GM20431 (cell line): Measurements from ENCODE around the gene ROCK2.

Experiments
- in situ Hi-C: fragments of 300-500 bp; cut with MseI, MboI; formaldehyde crosslinking; loops from one replicate; pipeline ENCODE4 v1.15.0; 2020; ENCODE audit warnings: low sequenced_read_pairs; ENCODE audit not compliant: unreplicated experiment

Gene ROCK2

GRCh38 chr2:11368059-11368572 lies 23.7 kb upstream of the ROCK2 start:
- in situ Hi-C loops: no loop called here

- in situ Hi-C loops: no loop called here
Observed at GRCh38 chr2:11367170-11367730, 22.8 kb upstream of the ROCK2 start.

DNA sequence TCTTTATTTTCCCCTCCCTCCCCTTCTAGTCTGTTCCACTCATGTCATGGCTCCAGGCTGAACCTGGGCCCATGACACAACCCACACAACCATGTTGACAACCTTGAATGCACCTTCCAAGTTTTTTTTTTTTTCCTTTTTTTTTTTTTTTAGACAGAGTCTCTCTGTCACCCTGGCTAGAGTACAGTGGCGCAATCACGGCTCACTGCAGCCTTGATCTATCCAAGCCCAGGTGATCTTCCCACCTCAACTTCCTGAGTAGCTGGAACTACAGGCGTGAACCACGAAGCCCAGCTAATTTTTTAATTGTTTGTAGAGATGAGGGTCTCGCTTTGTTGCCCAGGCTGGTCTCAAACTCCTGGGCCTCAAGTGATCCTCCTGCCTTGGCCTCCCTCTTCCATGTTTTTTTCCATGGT lies 21.9 kb upstream of the ROCK2 start:
- in situ Hi-C loops: no loop called here

- in situ Hi-C loops: no loop called here
Observed at GRCh38 chr2:11365096-11365879, 20.9 kb upstream of the ROCK2 start.

DNA sequence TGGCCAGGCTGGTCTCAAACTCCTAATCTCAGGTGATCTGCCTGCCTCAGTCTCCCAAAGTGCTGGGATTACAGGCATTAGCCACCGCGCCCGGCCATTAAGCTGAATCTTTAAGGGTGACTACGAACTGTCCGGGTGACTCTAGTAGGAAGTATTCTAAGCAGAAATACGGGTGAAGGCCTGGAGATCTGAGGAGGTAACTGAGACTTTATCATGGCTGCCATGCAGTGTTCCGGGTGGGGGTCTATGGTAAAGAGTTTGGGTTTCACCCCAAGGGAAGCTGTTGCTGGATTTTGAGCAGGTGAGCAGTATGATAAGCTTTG lies 20.1 kb upstream of the ROCK2 start:
- in situ Hi-C loops: no loop called here

GRCh38 chr2:11363868-11364564 lies 19.6 kb upstream of the ROCK2 start:
- in situ Hi-C loops: no loop called here

GRCh38 chr2:11359865-11360264 lies 15.4 kb upstream of the ROCK2 start:
- in situ Hi-C loops: no loop called here

GRCh38 chr2:11357428-11357972 lies 13.1 kb upstream of the ROCK2 start:
- in situ Hi-C loops: no loop called here

- in situ Hi-C loops: no loop called here
Observed at GRCh38 chr2:11356764-11357163, 12.3 kb upstream of the ROCK2 start.

GRCh38 chr2:11355194-11356053 lies 11.0 kb upstream of the ROCK2 start:
- in situ Hi-C loops: no loop called here

DNA sequence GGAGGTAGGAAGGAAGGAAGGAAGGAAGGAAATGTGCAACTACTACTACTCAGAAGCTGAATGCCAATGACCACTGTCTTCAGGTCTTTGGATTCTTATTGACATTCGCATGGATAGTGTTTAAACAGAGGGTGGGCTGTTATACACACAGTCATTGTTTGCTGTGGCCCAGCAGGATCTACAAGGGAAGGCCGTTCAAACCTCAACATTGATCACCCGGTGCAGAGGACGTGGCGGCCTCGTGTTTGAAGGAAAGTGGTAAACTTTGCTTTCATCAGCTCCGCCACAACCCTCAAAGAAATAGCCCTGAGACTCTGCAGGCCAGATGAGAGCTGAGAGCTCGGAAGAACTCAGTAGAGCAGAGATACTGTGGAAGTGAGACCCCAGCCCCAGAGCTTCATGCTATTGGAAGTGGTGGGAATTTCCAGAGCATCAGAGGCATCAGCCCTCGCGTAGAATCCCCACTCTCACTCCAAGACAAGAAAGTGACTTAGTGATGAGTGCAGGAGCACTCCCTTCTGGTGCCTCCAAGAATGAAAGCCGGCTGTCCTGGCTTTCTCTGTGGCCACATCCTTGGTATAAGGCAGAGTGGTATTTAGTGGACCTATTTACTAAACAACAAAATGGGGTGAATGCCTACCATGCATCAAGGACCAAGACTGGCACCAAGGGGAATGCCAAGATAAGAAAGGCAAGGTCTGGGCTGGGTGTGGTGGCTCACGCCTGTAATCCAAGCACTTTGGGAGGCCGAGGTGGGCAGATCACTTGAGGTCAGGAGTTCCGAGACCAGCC lies 10.1 kb upstream of the ROCK2 start:
- in situ Hi-C loops: no loop called here

GRCh38 chr2:11352781-11353537 lies 8.5 kb upstream of the ROCK2 start:
- in situ Hi-C loops: no loop called here

DNA sequence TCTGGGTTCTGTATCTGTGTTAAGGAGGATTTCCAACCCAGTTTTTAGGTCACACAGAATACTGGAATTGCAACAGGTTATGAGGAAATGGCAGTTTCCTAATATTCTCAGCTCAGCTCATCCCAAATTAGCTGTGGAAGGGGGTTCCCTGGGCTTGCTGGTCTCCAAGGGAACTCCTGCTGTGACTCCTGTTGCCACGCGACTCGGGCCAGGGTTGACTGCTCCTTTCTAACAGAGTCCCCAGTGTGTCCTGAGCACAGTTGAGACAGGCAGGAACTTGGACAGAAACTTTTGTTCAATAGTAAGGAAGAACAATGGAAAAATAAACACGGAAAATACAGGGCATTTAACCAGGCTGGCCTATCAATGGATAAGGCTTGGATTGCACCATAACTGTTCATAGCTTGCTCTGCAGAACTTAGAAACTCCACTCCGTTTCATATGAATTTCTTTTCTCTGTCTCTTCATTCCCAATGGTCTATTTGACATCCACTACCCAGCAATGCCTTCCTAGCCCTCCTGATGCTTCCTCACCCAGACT lies 3.8 kb upstream of the ROCK2 start:
- in situ Hi-C loops: no loop called here

GRCh38 chr2:11347403-11347959 lies 3.0 kb upstream of the ROCK2 start:
- in situ Hi-C loops: no loop called here

DNA sequence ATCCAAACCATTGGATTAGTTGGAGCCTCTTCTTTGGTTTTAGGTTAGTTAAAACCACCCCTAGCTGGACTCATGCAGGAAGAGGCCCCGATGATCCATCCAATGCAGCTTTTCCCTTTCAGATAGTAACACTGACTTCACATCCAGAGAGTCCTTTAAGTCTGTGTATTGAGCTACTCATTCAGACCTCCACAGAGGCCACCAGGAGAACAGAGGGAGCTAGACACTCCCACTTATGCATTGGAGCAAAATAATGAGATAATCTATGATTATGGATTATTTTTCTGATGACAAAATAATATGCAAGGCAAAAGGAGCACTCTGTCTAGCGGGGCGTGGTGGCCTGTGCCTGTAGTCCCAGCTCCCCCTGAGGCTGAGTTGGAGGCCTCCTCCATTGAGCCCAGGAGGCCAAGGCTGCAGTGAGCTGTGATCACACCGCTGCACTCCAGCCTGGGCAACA lies 1.6 kb upstream of the ROCK2 start:
- in situ Hi-C loops: no loop called here

DNA sequence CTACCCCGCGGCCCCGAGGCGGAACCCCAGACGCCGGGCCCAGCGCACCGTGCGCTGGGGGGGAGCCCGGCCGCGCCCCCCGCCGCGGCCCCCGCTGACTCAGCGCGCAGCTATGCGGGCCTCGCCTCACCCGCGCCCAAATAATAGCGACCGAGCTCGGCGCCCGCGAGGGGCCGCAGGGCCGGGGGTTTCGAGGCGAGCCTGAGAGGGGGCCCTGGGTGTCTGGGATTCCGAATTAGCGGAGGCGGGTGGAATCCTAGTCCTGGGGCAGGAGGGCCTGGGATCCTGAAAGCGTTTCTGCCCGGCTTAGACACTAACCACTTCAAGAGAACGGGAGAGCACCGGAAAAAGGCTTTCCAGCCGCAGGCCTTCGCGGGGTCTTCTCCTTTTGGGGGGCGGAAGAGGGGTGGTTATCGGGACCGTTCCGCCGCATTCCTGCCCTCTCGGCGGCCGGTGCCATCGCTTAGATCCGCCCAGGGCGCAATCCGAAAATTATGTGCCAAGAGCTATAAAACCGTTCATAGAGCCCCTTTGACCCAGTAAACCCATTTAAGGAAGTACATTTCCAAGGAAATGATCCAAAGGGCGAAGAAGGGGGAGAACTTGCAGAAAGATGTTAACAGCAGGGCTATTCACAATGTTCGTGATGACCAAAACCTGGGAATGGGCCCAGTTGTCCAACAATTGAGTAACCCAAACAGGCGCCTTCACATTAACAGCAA lies 681 bp upstream of the ROCK2 start:
- in situ Hi-C loops: no loop called here

- in situ Hi-C loops: no loop called here
Observed at GRCh38 chr2:11343650-11344341, 640 bp downstream of the ROCK2 start.
